Heart left ventricle (tissue), 16 donors: ENCODE data around the gene NTHL1. TPM values are rescaled to one million over a fixed set of nuclear protein-coding genes. Genes with fewer than 3 reads are reported as not detected.

Experiments
- ATAC-seq, 4 donors: fragments of 200-7000 bp; cut with Tn5 transposase; one replicate each; pipeline ENCODE4 v1.9.1; 2020 to 2022; ENCODE audit warnings: moderate library complexity in 4 of 4, mild to moderate bottlenecking in 3 of 4, moderate number of reproducible peaks in 1 of 4
- DNase-seq, 5 donors: peaks; one replicate each; pipeline ENCODE4 v3.0.0-alpha.2; 2020
- H3K27ac ChIP-seq, 12 donors: fragments of 200-600 bp; sonication (generic) in 4 of 12; one replicate each; pipeline versions ENCODE4 v1.5.0 to v1.8.0; 2016 to 2022; ENCODE audit warnings: mild to moderate bottlenecking in 2 of 12
- H3K27me3 ChIP-seq, 9 donors: fragments of 200-600 bp; sonication (generic) in 2 of 9; one replicate each; pipeline versions ENCODE4 v1.5.1 to v1.8.0; 2016 to 2022; ENCODE audit warnings: mild to moderate bottlenecking in 3 of 9
- H3K36me3 ChIP-seq, 9 donors: fragments of 200-600 bp; sonication (generic) in 2 of 9; one replicate each; pipeline versions ENCODE4 v1.5.0 to v1.8.0; 2018 to 2022; ENCODE audit warnings: mild to moderate bottlenecking in 2 of 9
- H3K4me1 ChIP-seq, 12 donors: fragments of 200-600 bp; sonication (generic) in 4 of 12; one replicate each; pipeline versions ENCODE4 v1.5.0 to v1.8.0; 2016 to 2022; ENCODE audit warnings: mild to moderate bottlenecking in 3 of 12
- H3K4me3 ChIP-seq, 12 donors: fragments of 200-600 bp; sonication (generic) in 4 of 12; one replicate each; pipeline versions ENCODE4 v1.5.0 to v1.8.0; 2017 to 2022; ENCODE audit warnings: mild to moderate bottlenecking in 9 of 12, moderate library complexity in 4 of 12
- H3K9me3 ChIP-seq, 12 donors: fragments of 200-600 bp; sonication (generic) in 4 of 12; one replicate each; pipeline versions ENCODE4 v1.5.0 to v1.8.0; 2016 to 2022; ENCODE audit warnings: mild to moderate bottlenecking in 1 of 12
- CTCF ChIP-seq, 12 donors: fragments of 200-600 bp; sonication (generic) in 4 of 12; IDR thresholded peaks; one replicate each; pipeline versions ENCODE4 v1.5.0 to v1.8.0; 2018 to 2022; ENCODE audit warnings: antibody characterized with exemption in 12 of 12, mild to moderate bottlenecking in 5 of 12
- POLR2A ChIP-seq, 2 donors: fragments of 450-650 bp; IDR thresholded peaks; one replicate each; pipeline ENCODE4 v1.6.1; 2017; ENCODE audit warnings: antibody characterized with exemption in 2 of 2, mild to moderate bottlenecking in 2 of 2, moderate library complexity in 2 of 2
- WGBS, 4 donors: extraction: QIAGEN DNeasy Blood & Tissue Kit in 2 of 4; methylation state at CpG; one replicate each; pipeline versions ENCODE4 v1.1.5 to v1.1.7; 2013 to 2018; 5-methylcytosine and 5-hydroxymethylcytosine counted together
- intact Hi-C, 10 donors: fragments of 100-400 bp; cut with DNase I; formaldehyde crosslinking; loops; one replicate each; pipeline versions ENCODE4 v1.11.1 to v1.14.2; 2022
- polyA plus RNA-seq, 2 donors: library from polyadenylated mRNA; stranded (reverse); fragments of 200-250 nt; gene quantifications; one replicate each; pipeline ENCODE4 v1.2.3, GENCODE V29; 2013
- total RNA-seq, 9 donors: library from RNA; depleted of rRNA in 2 of 9; stranded (reverse); fragments of >200 nt in 2 of 9; fragmentation: NEBNext Ultra II Directional in 3 of 9; extraction: Animal tissue kit (Norgen Biotek cat#: 25700) in 3 of 9; gene quantifications; one replicate each; pipeline versions ENCODE4 v1.1.0 to v1.2.4, GENCODE V29; 2016 to 2023
- donor health status: ischemic (EF 13 %, LVEDD 7.1; RV severe dilation, severe dysfunction).
- donor health status: healthy with polysubstance abuse.
- donor health status: DM: no; HTN: yes; CAD: no.
- donor health status: DM: no; HTN: no; CAD: no.
- donor health status: ischemic (EF 25% LVEDD 6.9; RV normal size, moderate dysfunction).
- donor health status: ischemic (EF 25% LVEDD 5.7; RV mildly dilated, moderate dysfunction).
- donor health status: healthy.
- donor health status: DM: yes; HTN: yes; CAD: no.
- donor health status: ischemic (EF 35%, LVEDD 5.7; RV mildly dilated, moderate dysfunction).
- donor health status: nonischemic (EF 11% LVEDD 7.7; RV severe dilation, severe dysfunction).
- donor health status: DM: yes; HTN: yes; CAD: no.
- donor health status: PGD.
- donor health status: ischemic (EF 29% LVEDD 5.4; RV normal size, mild dysfunction).
- donor health status: nonischemic (EF 23%, LVEDD 6.1; RV moderate dilation, normal function).

Gene NTHL1
- total and polyA plus RNA-seq, 11 donors: 9.0 to 32.3 (median 12.2) TPM

- peak overlapping the region in 9 of 12 donors; percentile 69 to 100 (median 97) for H3K4me3 ChIP-seq
- DNase-seq (peak in 2 of 5 donors; percentile 24 to 39), ATAC-seq (no peak)
- TF ChIP-seq POLR2A (IDR thresholded peaks at IDR 0.05) (no peak), CTCF (IDR thresholded peaks at IDR 0.05) (no peak)
- no peaks in the 10 kb centered on the region for H3K27me3 ChIP-seq
- H3K9me3 ChIP-seq: no peaks in the 10 kb centered on the region
- peaks cover 0 to 5% (median 2%) of the 10 kb centered on the region in 9 donors for H3K36me3 ChIP-seq
- H3K27ac ChIP-seq: peak overlapping the region in 3 of 12 donors; percentile 88 to 89 (median 88)
- peaks cover 20 to 72% (median 52%) of the 10 kb centered on the region in 12 donors for H3K4me1 ChIP-seq
- WGBS, 4 donors: 48 to 59% (median 53%) methylated on average over 10 to 15 of the region's 15 CpGs
- intact Hi-C loops: loop anchor here in 2 of 10 donors (2.0 to 10.0 kb wide), 3 partner anchors 23 to 497 kb away; partner anchors contain the start of genes GFER (in 1 of the 2) and TRAF7 (in 1 of the 2)
Measured at GRCh38 chr16:2008009-2008526, 39.6 kb downstream of the NTHL1 start.

GRCh38 chr16:2007081-2007836, 40.4 kb downstream of the NTHL1 start:
- no peak for ATAC-seq
- H3K9me3 ChIP-seq: no peaks in the 10 kb centered on the region
- no peak for TF ChIP-seq POLR2A (IDR thresholded peaks at IDR 0.05)
- TF ChIP-seq CTCF (IDR thresholded peaks at IDR 0.05): no peak
- 78 to 81% (median 81%) methylated on average over 15 to 16 of the region's 16 CpGs for WGBS, 4 donors
- no peaks in the 10 kb centered on the region for H3K27me3 ChIP-seq
- H3K4me1 ChIP-seq: peaks cover 20 to 73% (median 52%) of the 10 kb centered on the region in 12 donors
- peak overlapping the region in 4 of 12 donors; percentile 97 to 100 (median 98) for H3K4me3 ChIP-seq
- no peak overlapping the region for H3K27ac ChIP-seq
- intact Hi-C loops: loop anchor here in 2 of 10 donors (10.0 kb wide), 2 partner anchors 148 to 498 kb away; partner anchors contain the start of gene TRAF7 (in 1 of the 2)
- peak in 1 of 5 donors; percentile 26 for DNase-seq
- H3K36me3 ChIP-seq: peaks cover 0 to 13% (median 8%) of the 10 kb centered on the region in 9 donors

GRCh38 chr16:2006317-2006716, 41.3 kb downstream of the NTHL1 start:
- Histone ChIP-seq H3K27me3 (no peaks in the 10 kb centered on the region), H3K9me3 (no peaks in the 10 kb centered on the region), H3K4me1 (peaks cover 20 to 73% (median 52%) of the 10 kb centered on the region in 12 donors), H3K36me3 (peaks cover 0 to 23% (median 18%) of the 10 kb centered on the region in 9 donors), H3K4me3 (no peak overlapping the region), H3K27ac (no peak overlapping the region)
- intact Hi-C loops: loop anchor here in 2 of 10 donors (10.0 kb wide), 2 partner anchors 148 to 498 kb away; partner anchors contain the start of gene TRAF7 (in 1 of the 2)
- 89 to 94% (median 91%) methylated on average over 8 of the region's 8 CpGs for WGBS, 4 donors
- DNase-seq: no peak
- no peak for ATAC-seq
- TF ChIP-seq POLR2A (IDR thresholded peaks at IDR 0.05) (no peak), CTCF (IDR thresholded peaks at IDR 0.05) (no peak)

- ATAC-seq (no peak), DNase-seq (no peak)
- H3K9me3 ChIP-seq: no peaks in the 10 kb centered on the region
- H3K36me3 ChIP-seq: peaks cover 0 to 29% (median 24%) of the 10 kb centered on the region in 9 donors
- H3K27me3 ChIP-seq: no peaks in the 10 kb centered on the region
- WGBS, 4 donors: 60 to 85% (median 81%) methylated on average over 13 to 21 of the region's 21 CpGs
- no peak overlapping the region for H3K4me3 ChIP-seq
- peaks cover 20 to 72% (median 52%) of the 10 kb centered on the region in 12 donors for H3K4me1 ChIP-seq
- TF ChIP-seq POLR2A (IDR thresholded peaks at IDR 0.05) (no peak), CTCF (IDR thresholded peaks at IDR 0.05) (no peak)
- intact Hi-C loops: loop anchor here in 2 of 10 donors (10.0 kb wide), 2 partner anchors 149 to 499 kb away; partner anchors contain the start of gene TRAF7 (in 1 of the 2)
- H3K27ac ChIP-seq: no peak overlapping the region
Measured at GRCh38 chr16:2005646-2006045, 42.0 kb downstream of the NTHL1 start.
